WTC11 (cell line): ENCODE results near the gene PAX9. TPM values are rescaled to one million over a fixed set of nuclear protein-coding genes. Genes with fewer than 3 reads are reported as not detected.

ENCODE experiments used
- ATAC-seq: fragments of 200-7000 bp; cut with Tn5 transposase; 2 replicates; pipeline ENCODE4 v1.10.0; 2021; ENCODE audit warnings: mild to moderate bottlenecking, moderate library complexity
- CTCF ChIA-PET: fragments of 300-600 bp; sonication (Branson Sonifier 250); formaldehyde crosslinking; loops from one replicate; lab custom pipeline; 2021; ENCODE audit warnings: antibody characterized with exemption; lab: Charles Lee
- POLR2A ChIA-PET: fragments of 350-600 bp; sonication (Branson Sonifier 250); formaldehyde crosslinking; loops from one replicate; lab custom pipeline; 2021; ENCODE audit warnings: antibody characterized with exemption; lab: Charles Lee
- DNase-seq: peaks from one replicate; pipeline ENCODE4 v3.0.0; 2021; ENCODE audit warnings: low spot score
- H3K27ac Mint-ChIP-seq: 2 replicates; pipeline ENCODE4 v1.8.0; 2021; ENCODE audit warnings: mixed read lengths
- H3K27me3 Mint-ChIP-seq: 2 replicates; pipeline ENCODE4 v1.8.0; 2021; ENCODE audit warnings: low read depth, mild to moderate bottlenecking, moderate library complexity, mixed read lengths
- H3K36me3 Mint-ChIP-seq: 2 replicates; pipeline ENCODE4 v1.8.0; 2021; ENCODE audit warnings: mixed read lengths
- H3K4me1 Mint-ChIP-seq: 2 replicates; pipeline ENCODE4 v1.8.0; 2022; ENCODE audit warnings: mixed read lengths
- H3K4me3 Mint-ChIP-seq: 2 replicates; pipeline ENCODE4 v1.8.0; 2021; ENCODE audit warnings: mild to moderate bottlenecking, moderate library complexity, mixed read lengths
- H3K9me3 Mint-ChIP-seq: 2 replicates; pipeline ENCODE4 v1.8.0; 2021; ENCODE audit warnings: mixed read lengths
- AFF4 ChIP-seq: sonication (generic); formaldehyde crosslinking; IDR thresholded peaks from 2 replicates; pipeline ENCODE4 v1.8.1; 2023; ENCODE audit warnings: mild to moderate bottlenecking, missing genetic modification reagents, borderline replicate concordance
- AR ChIP-seq: fragments of 250-450 bp; sonication (Bioruptor Pico); IDR thresholded peaks from 2 replicates; pipeline ENCODE4 v1.9.0; 2021; ENCODE audit warnings: mild to moderate bottlenecking
- ATF6 ChIP-seq: sonication (generic); formaldehyde crosslinking; IDR thresholded peaks from 2 replicates; pipeline ENCODE4 v1.8.1; 2023; ENCODE audit warnings: mild to moderate bottlenecking, missing genetic modification reagents
- E2F4 ChIP-seq: sonication (generic); formaldehyde crosslinking; IDR thresholded peaks from 2 replicates; pipeline ENCODE4 v1.8.1; 2022; ENCODE audit warnings: low read depth, mild to moderate bottlenecking, moderate library complexity, missing genetic modification reagents, borderline replicate concordance
- ETV6 ChIP-seq: sonication (generic); formaldehyde crosslinking; IDR thresholded peaks from 2 replicates; pipeline ENCODE4 v1.8.1; 2022; ENCODE audit warnings: mild to moderate bottlenecking, missing genetic modification reagents
- JAZF1 ChIP-seq: fragments of 250-450 bp; sonication (Bioruptor Pico); IDR thresholded peaks from 2 replicates; pipeline ENCODE4 v1.9.0; 2021; ENCODE audit warnings: moderate library complexity, mild to moderate bottlenecking, inconsistent platforms
- NFYB ChIP-seq: sonication (generic); formaldehyde crosslinking; conservative IDR thresholded peaks from 2 replicates; pipeline ENCODE4 v1.8.0; 2022; ENCODE audit warnings: low read depth, missing genetic modification reagents
- TEAD4 ChIP-seq: sonication (generic); formaldehyde crosslinking; IDR thresholded peaks from 2 replicates; pipeline ENCODE4 v1.8.0; 2022; ENCODE audit warnings: mild to moderate bottlenecking, missing genetic modification reagents
- ZNF425 ChIP-seq: fragments of 250-450 bp; sonication (Bioruptor Pico); conservative IDR thresholded peaks from 2 replicates; pipeline ENCODE4 v1.9.0; 2021; ENCODE audit warnings: mild to moderate bottlenecking
- total RNA-seq: library from RNA; stranded (reverse); gene quantifications from 3 replicates; pipeline ENCODE4 v1.2.3, GENCODE V29; 2021
- TF ChIP-seq, protein P1 (sequence below): fragments of 250-450 bp; sonication (Bioruptor Pico); IDR thresholded peaks from 2 replicates; pipeline ENCODE4 v1.9.0; 2021; ENCODE audit warnings: mild to moderate bottlenecking, borderline replicate concordance
- TF ChIP-seq, protein P2 (sequence below): fragments of 250-450 bp; sonication (Bioruptor Pico); IDR thresholded peaks from 2 replicates; pipeline ENCODE4 v2.1.2; 2022; ENCODE audit warnings: mild to moderate bottlenecking, moderate library complexity

Gene PAX9
- total RNA-seq, 1 experiment from 2014 or later = not detected

DNA sequence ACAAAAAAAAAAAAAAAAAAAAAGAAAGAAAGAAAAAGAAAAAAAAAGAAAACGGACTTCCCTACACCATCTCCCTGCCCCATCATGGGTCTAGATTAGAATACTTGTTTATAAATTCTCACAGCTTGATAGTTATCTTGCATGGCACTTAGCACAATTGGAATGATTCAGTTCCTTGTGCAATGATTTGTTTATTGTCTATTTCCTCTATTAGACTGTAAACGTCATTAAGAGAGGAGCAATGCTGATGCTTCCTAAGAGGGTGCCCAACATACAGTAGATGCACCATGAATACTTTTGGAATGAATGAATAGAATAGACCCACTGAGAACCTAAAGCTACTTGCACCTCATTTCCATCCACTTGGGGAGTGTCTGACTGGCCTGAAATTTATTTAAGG, 40.8 kb downstream of the PAX9 start:
- ChIA-PET POLR2A (interaction anchor here (0.6 kb wide), 1 partner anchor 29 kb away, joined by 3 read pairs; no protein-coding TSS in a partner anchor), CTCF (no interaction called here)
- Mint-ChIP-seq H3K27ac (no peak overlapping the region), H3K36me3 (peaks cover 3% of the 10 kb centered on the region; the same call in 1 of the 2 replicates), H3K4me3 (no peak overlapping the region), H3K9me3 (peaks cover 11% of the 10 kb centered on the region), H3K4me1 (peaks cover 4% of the 10 kb centered on the region; the same call in 1 of the 2 replicates), H3K27me3 (peaks cover 3% of the 10 kb centered on the region)
- DNase-seq (no peak), ATAC-seq (no peak)
- TF ChIP-seq ATF6 (CRISPR knock-in tag) (no peak), ZNF425 (CRISPR knock-in tag) (no peak), NFYB (no peak), TEAD4 (CRISPR knock-in tag) (no peak)
- TF ChIP-seq, protein P1, sequence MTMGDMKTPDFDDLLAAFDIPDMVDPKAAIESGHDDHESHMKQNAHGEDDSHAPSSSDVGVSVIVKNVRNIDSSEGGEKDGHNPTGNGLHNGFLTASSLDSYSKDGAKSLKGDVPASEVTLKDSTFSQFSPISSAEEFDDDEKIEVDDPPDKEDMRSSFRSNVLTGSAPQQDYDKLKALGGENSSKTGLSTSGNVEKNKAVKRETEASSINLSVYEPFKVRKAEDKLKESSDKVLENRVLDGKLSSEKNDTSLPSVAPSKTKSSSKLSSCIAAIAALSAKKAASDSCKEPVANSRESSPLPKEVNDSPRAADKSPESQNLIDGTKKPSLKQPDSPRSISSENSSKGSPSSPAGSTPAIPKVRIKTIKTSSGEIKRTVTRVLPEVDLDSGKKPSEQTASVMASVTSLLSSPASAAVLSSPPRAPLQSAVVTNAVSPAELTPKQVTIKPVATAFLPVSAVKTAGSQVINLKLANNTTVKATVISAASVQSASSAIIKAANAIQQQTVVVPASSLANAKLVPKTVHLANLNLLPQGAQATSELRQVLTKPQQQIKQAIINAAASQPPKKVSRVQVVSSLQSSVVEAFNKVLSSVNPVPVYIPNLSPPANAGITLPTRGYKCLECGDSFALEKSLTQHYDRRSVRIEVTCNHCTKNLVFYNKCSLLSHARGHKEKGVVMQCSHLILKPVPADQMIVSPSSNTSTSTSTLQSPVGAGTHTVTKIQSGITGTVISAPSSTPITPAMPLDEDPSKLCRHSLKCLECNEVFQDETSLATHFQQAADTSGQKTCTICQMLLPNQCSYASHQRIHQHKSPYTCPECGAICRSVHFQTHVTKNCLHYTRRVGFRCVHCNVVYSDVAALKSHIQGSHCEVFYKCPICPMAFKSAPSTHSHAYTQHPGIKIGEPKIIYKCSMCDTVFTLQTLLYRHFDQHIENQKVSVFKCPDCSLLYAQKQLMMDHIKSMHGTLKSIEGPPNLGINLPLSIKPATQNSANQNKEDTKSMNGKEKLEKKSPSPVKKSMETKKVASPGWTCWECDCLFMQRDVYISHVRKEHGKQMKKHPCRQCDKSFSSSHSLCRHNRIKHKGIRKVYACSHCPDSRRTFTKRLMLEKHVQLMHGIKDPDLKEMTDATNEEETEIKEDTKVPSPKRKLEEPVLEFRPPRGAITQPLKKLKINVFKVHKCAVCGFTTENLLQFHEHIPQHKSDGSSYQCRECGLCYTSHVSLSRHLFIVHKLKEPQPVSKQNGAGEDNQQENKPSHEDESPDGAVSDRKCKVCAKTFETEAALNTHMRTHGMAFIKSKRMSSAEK = no peak

GRCh38 chr14:36707570-36707969, 45.9 kb downstream of the PAX9 start:
- TF ChIP-seq E2F4 (CRISPR knock-in tag) (no peak), ETV6 (CRISPR knock-in tag) (no peak)
- Mint-ChIP-seq H3K4me3 (no peak overlapping the region), H3K36me3 (no peaks in the 10 kb centered on the region), H3K4me1 (no peaks in the 10 kb centered on the region), H3K9me3 (no peaks in the 10 kb centered on the region), H3K27ac (no peak overlapping the region), H3K27me3 (no peaks in the 10 kb centered on the region)
- CTCF ChIA-PET = no interaction called here
- no peak for ATAC-seq
- POLR2A ChIA-PET = no interaction called here
- no peak for DNase-seq

- no peak overlapping the region for H3K4me3 Mint-ChIP-seq
- no peaks in the 10 kb centered on the region for H3K36me3 Mint-ChIP-seq
- H3K27me3 Mint-ChIP-seq = no peaks in the 10 kb centered on the region
- ATAC-seq = no peak
- peaks cover 12% of the 10 kb centered on the region for H3K4me1 Mint-ChIP-seq
- H3K9me3 Mint-ChIP-seq = no peaks in the 10 kb centered on the region
- DNase-seq = no peak
- H3K27ac Mint-ChIP-seq = no peak overlapping the region
- CTCF ChIA-PET = interaction anchor here (1.1 kb wide), 1 partner anchor 58 kb away, joined by 3 read pairs; no protein-coding TSS in a partner anchor
- POLR2A ChIA-PET = no interaction called here
- TF ChIP-seq JAZF1 (CRISPR knock-in tag) (no peak), AR (CRISPR knock-in tag) (no peak), AFF4 (CRISPR knock-in tag) (no peak)
- TF ChIP-seq, protein P2, sequence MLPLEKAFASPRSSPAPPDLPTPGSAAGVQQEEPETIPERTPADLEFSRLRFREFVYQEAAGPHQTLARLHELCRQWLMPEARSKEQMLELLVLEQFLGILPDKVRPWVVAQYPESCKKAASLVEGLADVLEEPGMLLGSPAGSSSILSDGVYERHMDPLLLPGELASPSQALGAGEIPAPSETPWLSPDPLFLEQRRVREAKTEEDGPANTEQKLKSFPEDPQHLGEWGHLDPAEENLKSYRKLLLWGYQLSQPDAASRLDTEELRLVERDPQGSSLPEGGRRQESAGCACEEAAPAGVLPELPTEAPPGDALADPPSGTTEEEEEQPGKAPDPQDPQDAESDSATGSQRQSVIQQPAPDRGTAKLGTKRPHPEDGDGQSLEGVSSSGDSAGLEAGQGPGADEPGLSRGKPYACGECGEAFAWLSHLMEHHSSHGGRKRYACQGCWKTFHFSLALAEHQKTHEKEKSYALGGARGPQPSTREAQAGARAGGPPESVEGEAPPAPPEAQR (CRISPR knock-in tag) = no peak
These were observed 52.5 kb downstream of the PAX9 start for GRCh38 chr14:36713960-36714703.
